ENCODE measurements around the gene VPS50. TPM values are rescaled to one million over a fixed set of nuclear protein-coding genes. Genes with fewer than 3 reads are reported as not detected.

VPS50 gene
- polyA plus RNA-seq (ENCODE audit: insufficient read length in 10 of 10), result 10 to 100 TPM; 15.7 to 22.4 (median 18.7) TPM
- long read RNA-seq, donor 1, result 0 reads
- long read RNA-seq, donor 2, partial matches to known transcripts, result 0 of 1 reads
- long read RNA-seq, donor 2, other reads (novel, unspliced or antisense), result 0 of 1 reads
- long read RNA-seq, donor 3, result 0 reads
- long read RNA-seq, donor 4, result 0 reads
- long read RNA-seq, donor 5, partial matches to known transcripts, result 0 of 1 reads
- long read RNA-seq, donor 5, other reads (novel, unspliced or antisense), result 0 of 1 reads
- long read RNA-seq, donor 6, partial matches to known transcripts, result 0 of 2 reads
- long read RNA-seq, donor 6, other reads (novel, unspliced or antisense), result 0 of 2 reads
- long read RNA-seq, donor 7, result 0 reads
- long read RNA-seq, donor 8, result 0 reads
- long read RNA-seq, donor 9, result 0 reads

GRCh38 chr7:93231799-93232672, at the start of gene VPS50:
TSS of gene VPS50 (plus strand) at chr7:93232366. CDS start at chr7:93232468, 102 bp downstream.
- DNase-seq, result peak; percentile 97 to 98 (median 97)

DNA sequence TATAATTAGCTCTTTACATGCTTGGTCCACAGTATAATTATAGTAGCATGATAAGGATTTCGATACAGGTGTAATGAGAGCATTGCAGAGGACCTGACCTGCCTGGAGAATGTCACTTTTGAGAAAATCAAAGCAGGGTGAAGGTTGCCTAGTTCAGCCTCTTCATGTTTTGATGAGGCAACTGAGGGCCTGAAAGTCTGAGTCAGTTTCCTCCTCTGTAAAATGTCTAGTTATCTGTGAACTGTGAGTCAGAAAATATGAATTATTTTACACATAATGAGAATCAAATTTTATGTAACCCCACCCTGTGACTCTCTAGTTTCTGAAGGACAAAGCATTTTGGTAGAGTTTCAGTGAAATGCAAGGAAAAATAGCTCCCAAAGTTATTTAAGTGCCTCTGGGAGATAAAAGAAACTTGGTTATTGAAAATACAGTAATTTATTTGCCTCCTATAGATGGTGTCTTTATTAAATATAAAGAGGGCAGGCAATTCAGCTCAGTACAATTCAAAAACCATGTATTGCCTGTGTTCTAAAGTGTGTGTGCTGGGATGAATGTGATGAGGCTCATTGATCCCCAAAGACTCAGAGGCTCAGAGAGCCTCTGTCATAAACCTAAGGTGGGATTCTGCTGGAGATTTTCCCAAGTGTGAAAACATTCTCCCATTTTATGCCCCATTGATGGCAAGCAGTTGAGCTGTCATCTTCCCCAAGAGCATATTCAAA, 46.7 kb upstream of the VPS50 start:
- DNase-seq, result no peak

DNA sequence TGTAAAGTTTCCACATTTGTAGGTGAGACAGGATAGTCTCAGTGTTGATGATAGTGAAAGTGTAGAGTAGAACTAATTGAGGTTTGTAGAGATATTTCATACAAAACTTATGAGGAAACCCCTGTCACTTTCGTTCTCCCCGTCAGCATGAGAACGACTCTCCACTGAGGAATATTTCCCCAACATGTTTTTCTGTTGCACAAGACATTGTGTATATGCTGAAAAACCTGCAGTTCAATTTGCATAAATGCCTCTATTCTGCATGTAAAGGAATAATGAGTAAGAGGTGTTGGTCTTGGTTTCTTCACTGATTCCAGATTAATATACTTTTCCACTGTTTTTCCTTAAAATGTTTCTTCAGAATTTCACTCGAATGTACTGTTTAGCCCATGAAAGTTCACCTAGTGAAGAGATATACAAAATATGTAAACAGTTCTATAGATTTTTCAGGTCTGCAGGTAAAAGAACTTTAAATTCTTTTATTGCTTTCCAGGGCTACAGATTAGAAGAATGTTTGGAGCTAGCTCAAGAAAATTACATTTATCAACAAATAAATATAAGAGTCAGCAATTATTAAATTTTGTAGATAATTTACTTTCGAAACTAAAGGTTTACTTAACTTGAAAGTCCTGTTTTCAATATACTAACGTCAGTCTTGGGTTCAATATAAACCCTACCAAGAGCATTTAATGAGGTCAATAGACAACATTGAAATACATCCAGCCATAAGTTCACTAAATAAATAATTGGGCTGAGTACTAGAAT, 43.1 kb upstream of the VPS50 start:
- no peak for DNase-seq

DNA sequence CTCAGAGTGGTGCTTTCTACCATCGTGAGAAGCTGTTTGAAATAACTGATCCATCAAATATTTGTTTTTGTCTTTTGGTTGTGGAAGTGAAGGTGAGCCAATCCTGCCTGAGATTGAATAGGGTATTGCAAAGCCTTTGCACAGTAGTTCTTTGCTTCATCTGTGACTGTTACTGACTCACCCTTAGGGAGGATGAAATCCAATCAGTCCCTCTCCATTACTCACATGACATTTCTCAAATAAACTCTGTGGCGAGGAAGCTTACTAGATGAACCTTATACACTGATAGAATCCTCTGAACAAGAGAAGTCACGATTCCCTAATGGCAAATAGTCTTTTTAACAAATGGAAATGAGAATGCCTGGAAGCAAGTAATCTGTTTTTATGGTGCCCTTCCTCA, 37.8 kb upstream of the VPS50 start:
- no peak for DNase-seq

DNA sequence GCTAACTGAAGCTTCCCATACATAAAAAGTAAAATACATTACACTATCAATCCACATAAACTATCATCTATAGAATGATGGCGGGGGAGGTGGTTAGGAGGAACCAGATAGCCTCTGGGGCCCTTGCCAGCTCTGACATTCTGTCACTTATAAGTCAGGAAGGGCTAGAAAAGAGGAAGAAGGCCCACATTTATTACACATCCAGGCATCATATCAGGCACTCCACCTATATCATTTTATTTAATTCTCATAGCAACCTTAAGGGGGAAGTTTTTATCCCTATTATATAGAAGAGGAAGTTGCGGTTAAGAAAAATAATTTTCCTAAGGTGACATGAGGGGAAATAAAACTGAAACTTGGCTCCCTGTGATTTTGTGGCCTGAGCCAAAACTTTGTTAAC, 35.8 kb upstream of the VPS50 start:
- no peak for DNase-seq

DNA sequence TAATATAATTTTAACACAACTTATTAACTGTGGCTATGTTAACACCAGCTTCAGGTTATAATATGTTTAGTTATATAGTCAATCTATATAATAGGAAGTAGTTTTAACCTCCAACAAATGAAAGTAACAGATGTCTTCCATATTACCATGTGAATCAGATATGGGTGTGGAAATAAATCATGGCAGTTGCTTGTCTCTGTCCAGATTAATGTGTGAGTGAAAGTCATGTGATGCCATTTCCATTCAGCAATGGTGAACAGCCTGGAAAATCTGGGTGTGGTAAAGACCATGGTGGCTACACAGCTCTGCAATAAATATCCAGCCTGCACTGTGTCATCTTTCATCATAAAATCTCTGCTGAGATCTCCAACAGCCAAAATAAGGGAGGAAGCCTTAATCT, 33.7 kb upstream of the VPS50 start:
- DNase-seq, result no peak

DNA sequence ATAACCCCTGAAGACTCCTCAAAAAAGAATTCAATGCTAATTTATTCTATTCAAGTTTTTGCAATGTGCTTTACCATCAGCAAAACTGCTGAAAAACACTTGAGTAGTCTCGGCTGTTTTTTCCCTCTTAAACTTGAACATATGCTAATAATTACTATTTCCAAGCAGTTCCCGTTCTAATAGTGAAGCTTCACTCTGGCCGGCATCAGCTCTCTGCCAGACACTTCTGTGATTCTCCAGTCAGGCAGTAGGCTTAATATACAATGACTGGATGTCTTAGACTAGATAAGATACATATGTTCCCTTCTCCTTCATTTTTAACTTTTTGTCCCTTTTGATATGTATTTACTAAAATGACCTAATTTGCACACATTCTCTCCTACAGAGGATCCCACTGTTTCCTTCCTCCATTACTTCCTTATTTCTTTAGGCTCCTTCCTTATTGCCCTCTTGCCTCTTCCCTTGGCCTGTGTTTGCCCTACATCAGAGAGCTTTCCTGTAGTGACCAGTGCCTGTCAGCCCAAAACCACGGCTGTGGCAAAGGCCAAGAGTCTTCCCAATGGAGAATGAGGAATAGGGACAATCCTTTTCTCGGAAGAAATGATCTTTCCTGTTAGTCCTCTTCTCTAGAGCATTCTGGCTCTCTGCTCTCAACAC, 29.4 kb upstream of the VPS50 start:
- DNase-seq, result peak in 2 of 3 donors; percentile 7 to 20

GRCh38 chr7:93203496-93203895, 28.7 kb upstream of the VPS50 start:
- DNase-seq, result no peak

- no peak for DNase-seq
These were observed 27.1 kb upstream of the VPS50 start for GRCh38 chr7:93205046-93205445.

- no peak for DNase-seq
These were observed 20.8 kb upstream of the VPS50 start for GRCh38 chr7:93211228-93211818.

DNA sequence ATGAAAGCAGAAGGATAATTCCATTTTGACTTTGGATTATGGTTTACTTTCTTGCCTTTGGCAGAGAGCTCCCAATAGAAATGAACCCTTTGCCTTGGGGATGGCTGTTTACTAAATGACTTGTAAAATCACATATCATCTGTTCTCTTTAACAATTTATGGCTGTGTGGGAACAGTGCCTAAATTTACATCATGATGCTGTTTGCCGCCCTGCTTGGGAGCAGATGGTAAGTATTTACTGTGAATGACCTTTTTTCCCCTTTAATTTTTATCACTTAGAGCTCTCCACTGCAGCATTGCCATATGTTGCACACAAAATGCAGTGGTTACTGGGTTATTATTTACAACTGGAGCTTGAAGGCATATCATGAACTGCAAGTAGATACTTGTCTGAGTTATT, 19.3 kb upstream of the VPS50 start:
- DNase-seq, result peak in 1 of 3 donors; percentile 18

- no peak for DNase-seq
These were observed 13.0 kb upstream of the VPS50 start for GRCh38 chr7:93218997-93219827.

GRCh38 chr7:93219868-93220267, 12.3 kb upstream of the VPS50 start:
- DNase-seq, result no peak

- no peak for DNase-seq
These were observed 5.9 kb upstream of the VPS50 start, which contains the start of gene HEPACAM2 for GRCh38 chr7:93226310-93226709. TSS of gene HEPACAM2 (minus strand) at chr7:93226469.

GRCh38 chr7:93228302-93228701, 3.9 kb upstream of the VPS50 start:
- DNase-seq, result peak; percentile 32 to 55 (median 38)

DNA sequence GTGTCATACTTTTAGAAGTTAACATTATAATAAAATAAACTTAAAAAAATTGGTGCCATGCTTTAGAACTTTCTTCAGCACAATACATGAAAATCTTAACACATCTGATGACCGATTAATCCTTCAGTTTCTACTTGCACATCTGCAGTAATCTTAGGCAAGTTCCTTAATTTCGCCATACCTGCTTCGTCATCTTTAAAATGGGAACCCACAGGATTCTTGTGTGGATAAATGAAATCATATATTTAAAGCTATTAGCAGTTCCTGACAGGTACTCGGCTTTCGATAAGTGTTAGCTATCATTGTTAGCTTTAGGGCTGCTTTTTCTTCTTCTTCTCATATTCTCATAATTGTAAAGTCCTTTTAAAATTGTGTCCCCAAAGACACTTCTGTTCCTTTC, 907 bp upstream of the VPS50 start:
- DNase-seq, result no peak

GRCh38 chr7:93232673-93233018, 480 bp downstream of the VPS50 start:
- peak in 1 of 3 donors; percentile 7 for DNase-seq

- DNase-seq, result no peak
These were observed 3.4 kb downstream of the VPS50 start for GRCh38 chr7:93235541-93235940.

- no peak for DNase-seq
These were observed 6.0 kb downstream of the VPS50 start for GRCh38 chr7:93238131-93238530.
